NCI-H1105 treated with DMSO at 0.1 percent for 48 hours (cell line): Measurements from ENCODE around the gene SFXN1.
"Not testable (repeated sequence)": the region's sequence is repeated elsewhere in the genome, so short reads cannot be mapped to it uniquely, and the experiment has no call there.

ENCODE experiments used
- DNase-seq: peaks from one replicate; lab custom pipeline; 2025; lab: John Stamatoyannopoulos, UW

The SFXN1 gene

DNA sequence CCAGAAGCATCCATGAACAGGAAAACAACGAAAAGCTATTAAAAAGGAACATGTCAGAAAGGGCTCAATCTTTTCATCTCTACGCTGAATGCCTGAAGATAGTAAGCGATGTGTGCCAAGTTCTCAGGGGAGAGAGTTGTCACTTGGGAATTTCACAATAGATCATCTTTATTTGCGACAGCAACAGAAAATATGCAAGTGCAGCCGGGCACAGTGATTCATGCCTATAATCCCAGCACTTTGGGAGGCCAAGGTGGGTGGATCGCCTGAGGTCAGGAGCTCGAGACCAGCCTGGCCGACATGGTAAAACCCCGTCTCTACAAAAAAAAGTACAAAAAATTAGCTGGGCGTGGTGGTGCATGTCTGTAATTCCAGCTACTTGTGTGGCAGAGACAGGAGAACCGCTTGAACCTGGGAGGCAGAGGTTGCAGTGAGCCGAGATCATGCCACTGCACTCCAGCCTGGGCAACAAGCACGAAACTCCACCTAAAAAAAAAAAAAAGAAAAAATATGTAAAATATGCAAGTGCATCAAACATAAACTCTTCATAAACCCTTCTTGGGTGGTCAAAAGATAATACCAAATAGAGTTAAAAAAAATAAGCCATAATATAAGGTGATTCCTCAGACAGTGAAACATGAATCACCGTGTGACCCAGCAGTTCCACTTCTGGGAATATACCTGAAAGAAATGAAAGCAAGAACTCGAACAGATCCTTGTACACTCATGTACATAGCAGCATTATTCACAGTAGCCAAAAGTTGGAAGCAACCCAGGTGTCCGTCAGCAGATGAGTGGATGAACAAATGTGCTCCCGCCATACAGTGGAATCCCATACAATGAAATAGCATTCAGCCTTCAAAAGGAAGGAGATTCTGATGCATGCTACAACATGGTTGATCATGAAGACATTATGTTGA, 16.2 kb downstream of the SFXN1 start:
- no peak for DNase-seq

- no peak for DNase-seq
Measured at GRCh38 chr5:175501759-175502158, 23.4 kb downstream of the SFXN1 start.

GRCh38 chr5:175507671-175508070, 29.3 kb downstream of the SFXN1 start:
- not testable (repeated sequence) for DNase-seq

- no peak for DNase-seq
Measured at GRCh38 chr5:175508896-175509295, 30.5 kb downstream of the SFXN1 start.

DNA sequence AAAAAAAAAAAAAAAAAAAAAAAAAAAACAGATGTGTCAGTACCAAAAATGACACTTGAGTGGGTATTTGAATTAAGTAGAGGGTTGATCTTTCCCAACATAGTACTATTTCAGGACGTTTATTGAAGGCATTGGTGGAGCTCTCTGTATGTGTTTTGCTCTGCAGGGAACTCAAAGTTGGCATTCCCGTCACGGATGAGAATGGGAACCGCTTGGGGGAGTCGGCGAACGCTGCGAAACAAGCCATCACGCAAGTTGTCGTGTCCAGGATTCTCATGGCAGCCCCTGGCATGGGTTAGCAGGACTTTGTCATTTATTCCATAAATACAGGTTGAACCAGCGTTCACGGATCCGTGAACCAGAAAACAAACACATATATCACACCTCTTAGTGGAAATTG, 34.9 kb downstream of the SFXN1 start:
- DNase-seq, result no peak

GRCh38 chr5:175513726-175514125, 35.4 kb downstream of the SFXN1 start:
- DNase-seq, result no peak

GRCh38 chr5:175516933-175517823, 38.8 kb downstream of the SFXN1 start:
- no peak for DNase-seq

- no peak for DNase-seq
Measured at GRCh38 chr5:175517824-175518450, 39.6 kb downstream of the SFXN1 start.

- no peak for DNase-seq
Measured at GRCh38 chr5:175519006-175519405, 40.6 kb downstream of the SFXN1 start.

GRCh38 chr5:175520321-175520720, 42.0 kb downstream of the SFXN1 start:
- no peak for DNase-seq

GRCh38 chr5:175520873-175521272, 42.5 kb downstream of the SFXN1 start:
- DNase-seq, result no peak

- no peak for DNase-seq
Measured at GRCh38 chr5:175521313-175521833, 43.0 kb downstream of the SFXN1 start.

- no peak for DNase-seq
Measured at GRCh38 chr5:175523292-175523691, 44.9 kb downstream of the SFXN1 start.

DNA sequence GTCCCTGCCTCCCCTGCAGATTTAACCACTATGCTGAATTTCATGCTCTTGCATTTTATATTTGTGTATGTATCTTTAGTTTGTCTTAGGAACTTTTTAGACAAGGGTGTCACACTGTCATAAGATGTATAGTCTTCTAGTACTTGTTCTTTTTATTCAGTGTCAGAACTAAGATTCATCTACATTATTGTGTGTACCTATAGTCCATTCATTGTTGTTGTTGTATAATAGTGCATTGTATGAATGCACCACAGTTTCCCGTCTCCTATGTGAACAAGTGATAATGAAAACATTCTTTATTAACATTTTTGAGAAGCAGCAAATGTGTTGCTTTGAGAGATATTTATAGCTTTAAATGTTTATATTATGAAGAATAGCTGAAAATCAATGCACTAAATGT, 45.9 kb downstream of the SFXN1 start:
- no peak for DNase-seq

- DNase-seq, result no peak
Measured at GRCh38 chr5:175526691-175527090, 48.3 kb downstream of the SFXN1 start.

- DNase-seq, result no peak
Measured at GRCh38 chr5:175531361-175531760, 53.0 kb downstream of the SFXN1 start.

DNA sequence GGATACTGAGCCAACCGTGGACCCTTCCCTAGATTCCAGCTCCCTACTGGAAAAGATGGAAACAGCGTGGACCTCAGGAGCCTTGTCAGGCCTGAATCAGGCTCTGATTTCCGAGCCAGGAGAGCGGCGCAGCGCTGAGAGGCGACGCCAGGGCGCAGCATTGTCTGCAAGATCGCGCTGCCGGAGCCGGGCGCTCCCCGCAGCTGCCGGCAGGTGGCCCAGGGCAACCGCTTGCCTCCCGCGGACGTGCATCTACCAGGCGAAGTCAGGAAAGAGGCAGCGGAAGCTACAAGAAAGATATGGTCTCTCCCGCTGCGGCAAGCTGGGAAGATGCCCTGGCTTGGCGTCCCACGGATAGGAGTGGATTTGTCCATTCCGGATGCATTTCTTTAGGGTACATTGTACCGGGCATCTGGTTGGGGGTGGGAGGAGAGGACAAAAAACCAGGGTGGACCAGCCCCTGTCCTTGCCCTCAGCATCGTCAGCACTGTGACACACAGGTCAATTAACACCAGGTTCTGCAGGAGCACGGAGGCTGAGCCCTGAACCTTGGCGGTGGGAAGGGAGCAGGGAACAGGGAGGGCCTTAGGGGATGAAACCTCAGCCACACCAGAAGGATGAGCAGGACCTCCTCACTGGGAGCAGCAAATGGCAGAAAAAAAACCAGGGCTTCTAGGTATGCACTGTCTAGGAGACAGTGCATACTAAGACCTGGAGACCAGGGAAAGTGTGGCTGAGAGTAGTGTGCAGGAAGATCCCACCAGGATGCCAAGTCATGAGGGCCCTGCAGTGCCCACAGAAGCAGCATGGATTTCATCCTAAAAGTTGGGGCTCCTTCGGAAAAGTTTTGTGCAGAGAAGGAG, 55.9 kb downstream of the SFXN1 start:
- DNase-seq, result peak; percentile 69

GRCh38 chr5:175535331-175535730, 57.0 kb downstream of the SFXN1 start:
- not testable (repeated sequence) for DNase-seq

DNA sequence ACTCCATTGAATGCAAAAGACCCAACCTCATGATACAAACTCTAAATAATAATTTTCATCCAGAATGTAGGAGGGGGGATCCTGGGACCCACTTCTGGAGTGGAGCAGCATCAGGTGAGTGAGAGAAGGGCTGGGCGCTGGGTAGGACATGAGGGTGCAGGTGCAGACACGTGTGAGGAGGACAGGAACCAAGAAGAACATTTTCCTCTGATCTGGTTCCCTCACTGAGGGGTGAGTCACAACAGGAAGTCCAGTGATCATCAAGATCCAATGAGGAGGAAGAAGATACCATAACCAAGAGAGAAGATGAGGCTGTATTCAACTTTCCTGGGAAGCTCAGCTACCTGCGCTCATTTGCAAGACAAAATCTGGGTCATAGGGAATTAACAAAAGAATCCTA, 57.4 kb downstream of the SFXN1 start:
- no peak for DNase-seq

- no peak for DNase-seq
Measured at GRCh38 chr5:175538576-175538975, 60.2 kb downstream of the SFXN1 start.

DNA sequence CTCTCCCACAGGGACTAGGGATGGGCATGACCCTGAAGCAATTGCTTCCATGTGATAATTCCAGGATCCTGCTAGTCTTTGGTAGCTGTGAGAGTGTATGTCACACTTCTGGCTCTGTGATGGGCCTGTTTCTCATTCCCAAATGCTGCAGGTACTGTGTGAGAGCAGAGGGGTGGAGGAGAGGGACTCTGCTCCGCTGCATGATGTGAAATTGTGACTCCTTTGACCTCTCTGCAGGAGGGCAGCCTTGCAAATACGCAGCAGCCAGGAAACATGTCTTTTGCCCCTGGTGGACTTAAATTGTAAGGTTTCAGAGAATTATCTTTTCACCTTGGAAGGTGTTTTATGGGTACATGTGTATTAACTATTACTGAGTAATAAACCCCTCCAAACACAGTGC, 61.6 kb downstream of the SFXN1 start:
- no peak for DNase-seq
